Sigmoid colon (tissue), 4 donors: ENCODE measurements around the gene PPM1L.

ENCODE experiments used
- EP300 ChIP-seq, 4 donors: sonication (generic); formaldehyde crosslinking; IDR thresholded peaks; one replicate each; pipeline ENCODE4 v1.6.1; 2017; ENCODE audit warnings: antibody characterized with exemption in 4 of 4
- POLR2A ChIP-seq, 2 donors: fragments of 450-650 bp; IDR thresholded peaks; one replicate each; pipeline ENCODE4 v1.6.1; 2016; ENCODE audit warnings: antibody characterized with exemption in 2 of 2, mild to moderate bottlenecking in 2 of 2, moderate library complexity in 2 of 2
- TF ChIP-seq, protein P1 (sequence below), 4 experiments: fragments of 450-650 bp in 3 of 4; fragments of 200-600 bp in 1 of 4; IDR thresholded peaks; one replicate each; pipeline ENCODE4 v1.5.1; 2016 to 2019; ENCODE audit warnings: antibody characterized with exemption in 4 of 4, mild to moderate bottlenecking in 3 of 4, moderate library complexity in 2 of 4

DNA sequence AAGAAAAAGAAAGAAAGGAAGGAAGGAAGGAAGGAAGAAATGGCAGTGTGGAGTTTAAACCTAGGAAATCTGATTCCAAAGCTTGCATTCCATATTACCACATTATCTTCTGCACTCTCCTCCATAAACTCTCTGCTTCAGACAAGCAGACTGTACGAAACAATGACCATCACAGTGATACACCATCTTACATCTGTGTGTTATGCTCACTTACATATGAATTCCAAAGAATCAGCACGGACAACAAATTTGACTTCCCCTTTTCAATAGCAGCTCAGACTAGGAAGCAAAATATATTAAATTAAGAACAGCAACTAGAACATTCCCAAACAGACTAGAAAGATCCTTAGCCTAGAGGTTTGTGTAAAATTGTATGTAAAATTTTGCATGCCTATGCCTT, 18.0 kb upstream of the PPM1L start:
- TF ChIP-seq, protein P1, sequence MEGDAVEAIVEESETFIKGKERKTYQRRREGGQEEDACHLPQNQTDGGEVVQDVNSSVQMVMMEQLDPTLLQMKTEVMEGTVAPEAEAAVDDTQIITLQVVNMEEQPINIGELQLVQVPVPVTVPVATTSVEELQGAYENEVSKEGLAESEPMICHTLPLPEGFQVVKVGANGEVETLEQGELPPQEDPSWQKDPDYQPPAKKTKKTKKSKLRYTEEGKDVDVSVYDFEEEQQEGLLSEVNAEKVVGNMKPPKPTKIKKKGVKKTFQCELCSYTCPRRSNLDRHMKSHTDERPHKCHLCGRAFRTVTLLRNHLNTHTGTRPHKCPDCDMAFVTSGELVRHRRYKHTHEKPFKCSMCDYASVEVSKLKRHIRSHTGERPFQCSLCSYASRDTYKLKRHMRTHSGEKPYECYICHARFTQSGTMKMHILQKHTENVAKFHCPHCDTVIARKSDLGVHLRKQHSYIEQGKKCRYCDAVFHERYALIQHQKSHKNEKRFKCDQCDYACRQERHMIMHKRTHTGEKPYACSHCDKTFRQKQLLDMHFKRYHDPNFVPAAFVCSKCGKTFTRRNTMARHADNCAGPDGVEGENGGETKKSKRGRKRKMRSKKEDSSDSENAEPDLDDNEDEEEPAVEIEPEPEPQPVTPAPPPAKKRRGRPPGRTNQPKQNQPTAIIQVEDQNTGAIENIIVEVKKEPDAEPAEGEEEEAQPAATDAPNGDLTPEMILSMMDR (IDR thresholded peaks at IDR 0.05), result no peak
- TF ChIP-seq POLR2A (IDR thresholded peaks at IDR 0.05) (no peak), EP300 (IDR thresholded peaks at IDR 0.05) (no peak)
